ENCODE data around the gene TGM5.
A peak's percentile ranks its signal among the peaks of the same experiment; 100 is the strongest.

The TGM5 gene

GRCh38 chr15:43196760-43197548 is 69.8 kb downstream of the TGM5 start:
- DNase-seq (ENCODE audit: low spot score): no peak

DNA sequence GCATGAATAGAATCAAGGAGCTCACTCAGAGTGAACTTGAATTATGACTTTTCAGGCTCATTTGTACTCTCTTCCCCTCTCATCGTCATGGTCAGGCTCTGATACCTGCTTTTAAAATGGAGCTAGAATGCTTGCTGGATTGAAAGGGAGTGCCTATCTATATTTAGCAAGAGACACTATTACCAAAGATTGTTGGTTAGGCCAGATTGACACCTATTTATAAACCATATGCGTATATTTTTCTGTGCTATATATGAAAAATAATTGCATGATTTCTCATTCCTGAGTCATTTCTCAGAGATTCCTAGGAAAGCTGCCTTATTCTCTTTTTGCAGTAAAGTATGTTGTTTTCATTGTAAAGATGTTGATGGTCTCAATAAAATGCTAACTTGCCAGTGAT is 71.9 kb downstream of the TGM5 start:
- DNase-seq (ENCODE audit: low spot score): no peak

- no peak for DNase-seq (ENCODE audit: low spot score)
Observed at GRCh38 chr15:43193710-43194109, 73.0 kb downstream of the TGM5 start.

DNA sequence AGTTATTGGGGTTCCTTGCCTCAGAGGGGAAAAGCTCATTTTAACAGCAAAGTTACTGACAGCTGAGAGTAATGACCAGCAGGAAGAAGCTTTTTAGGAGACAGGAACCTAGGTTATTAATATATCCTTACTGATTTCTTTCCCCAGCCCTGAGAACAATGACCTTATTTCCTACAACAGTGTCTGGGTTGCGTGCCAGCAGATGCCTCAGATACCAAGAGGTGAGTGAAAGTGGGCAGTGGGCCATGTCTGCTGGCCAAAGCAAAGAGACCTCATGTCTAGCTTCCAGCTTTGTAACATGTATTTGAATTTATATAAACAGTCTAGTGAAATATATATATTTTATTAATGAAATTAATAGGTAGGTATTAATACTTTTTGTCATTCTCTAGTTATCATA is 76.5 kb downstream of the TGM5 start:
- no peak for DNase-seq (ENCODE audit: low spot score)

DNA sequence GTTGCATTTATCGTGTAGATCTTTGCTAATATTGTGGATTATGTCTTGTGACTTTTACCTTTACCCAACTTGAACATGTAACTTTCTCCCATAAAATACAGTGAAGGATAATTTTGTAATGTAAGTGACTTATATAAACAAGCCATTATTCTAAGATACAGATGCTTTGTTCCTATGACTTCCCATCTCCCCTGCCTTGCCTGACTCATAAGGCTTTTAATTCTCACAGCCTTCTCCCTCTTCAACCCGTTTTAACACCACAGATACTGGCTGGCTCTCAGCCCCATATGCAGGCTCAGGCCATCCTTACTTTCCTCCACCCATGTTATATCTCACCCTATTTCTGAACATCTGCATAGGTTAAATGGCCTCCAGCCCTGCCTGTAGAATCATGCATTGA is 77.4 kb downstream of the TGM5 start:
- DNase-seq (ENCODE audit: low spot score): no peak

DNA sequence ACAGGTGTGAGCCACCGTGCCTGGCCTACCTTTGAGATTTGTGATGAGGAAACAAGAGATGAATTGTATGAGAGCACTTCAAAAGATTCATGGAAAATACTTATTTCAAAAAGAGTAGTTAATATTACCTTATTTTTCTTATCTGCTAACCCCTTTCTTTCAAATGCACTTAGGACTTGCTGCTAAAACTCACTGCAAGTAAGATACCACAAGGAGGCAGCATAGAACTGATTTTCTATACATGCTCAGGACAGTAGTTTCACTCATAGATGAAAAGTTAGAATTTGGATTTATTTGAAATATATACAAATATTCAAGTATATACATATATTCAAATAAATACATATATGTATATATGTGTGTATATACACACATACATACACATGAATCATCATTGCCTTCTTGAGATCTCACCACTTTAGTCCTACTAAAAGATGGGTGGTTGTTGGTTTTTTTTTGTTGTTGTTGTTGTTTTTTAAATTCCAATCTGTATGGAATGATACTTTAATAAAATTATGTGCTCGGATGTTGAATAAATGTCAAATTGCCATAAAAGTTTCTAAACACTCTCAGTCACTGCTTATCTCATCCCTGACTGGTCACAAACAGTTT is 79.1 kb downstream of the TGM5 start:
- DNase-seq (ENCODE audit: low spot score): peak; percentile 59

DNA sequence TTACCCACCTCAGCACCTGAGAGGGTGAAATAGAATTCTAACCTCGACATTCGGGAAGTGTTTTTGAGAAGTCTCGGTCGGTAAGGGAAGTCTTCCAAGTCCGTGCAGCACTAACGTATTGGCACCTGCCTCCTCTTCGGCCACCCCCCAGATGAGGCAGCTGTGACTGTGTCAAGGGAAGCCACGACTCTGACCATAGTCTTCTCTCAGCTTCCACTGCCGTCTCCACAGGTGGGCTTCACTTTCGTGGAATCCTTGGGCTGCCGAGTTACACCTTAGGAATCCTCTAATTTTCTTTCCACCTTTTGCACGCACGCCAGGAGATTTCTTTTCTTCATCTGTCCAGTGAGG is 80.8 kb downstream of the TGM5 start:
- no peak for DNase-seq (ENCODE audit: low spot score)

GRCh38 chr15:43185157-43186002 is 81.3 kb downstream of the TGM5 start, which contains the start of gene CCNDBP1:
Gene CCNDBP1, plus strand, starts transcription at chr15:43185403. Its CDS starts 96 bp downstream, at chr15:43185499.
- peak; percentile 93 for DNase-seq (ENCODE audit: low spot score)

GRCh38 chr15:43184407-43185124 is 82.2 kb downstream of the TGM5 start:
- no peak for DNase-seq (ENCODE audit: low spot score)

GRCh38 chr15:43183270-43183669 is 83.5 kb downstream of the TGM5 start:
- no peak for DNase-seq (ENCODE audit: low spot score)

Data from cerebellar cortex (tissue), 1 donor.